GM20431 (cell line): Measurements from ENCODE around the gene KCNE3.

ENCODE experiments used
- in situ Hi-C: fragments of 300-500 bp; cut with MseI, MboI; formaldehyde crosslinking; loops from one replicate; pipeline ENCODE4 v1.15.0; 2020; ENCODE audit warnings: low sequenced_read_pairs; ENCODE audit not compliant: unreplicated experiment

The KCNE3 gene, protein sequence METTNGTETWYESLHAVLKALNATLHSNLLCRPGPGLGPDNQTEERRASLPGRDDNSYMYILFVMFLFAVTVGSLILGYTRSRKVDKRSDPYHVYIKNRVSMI

DNA sequence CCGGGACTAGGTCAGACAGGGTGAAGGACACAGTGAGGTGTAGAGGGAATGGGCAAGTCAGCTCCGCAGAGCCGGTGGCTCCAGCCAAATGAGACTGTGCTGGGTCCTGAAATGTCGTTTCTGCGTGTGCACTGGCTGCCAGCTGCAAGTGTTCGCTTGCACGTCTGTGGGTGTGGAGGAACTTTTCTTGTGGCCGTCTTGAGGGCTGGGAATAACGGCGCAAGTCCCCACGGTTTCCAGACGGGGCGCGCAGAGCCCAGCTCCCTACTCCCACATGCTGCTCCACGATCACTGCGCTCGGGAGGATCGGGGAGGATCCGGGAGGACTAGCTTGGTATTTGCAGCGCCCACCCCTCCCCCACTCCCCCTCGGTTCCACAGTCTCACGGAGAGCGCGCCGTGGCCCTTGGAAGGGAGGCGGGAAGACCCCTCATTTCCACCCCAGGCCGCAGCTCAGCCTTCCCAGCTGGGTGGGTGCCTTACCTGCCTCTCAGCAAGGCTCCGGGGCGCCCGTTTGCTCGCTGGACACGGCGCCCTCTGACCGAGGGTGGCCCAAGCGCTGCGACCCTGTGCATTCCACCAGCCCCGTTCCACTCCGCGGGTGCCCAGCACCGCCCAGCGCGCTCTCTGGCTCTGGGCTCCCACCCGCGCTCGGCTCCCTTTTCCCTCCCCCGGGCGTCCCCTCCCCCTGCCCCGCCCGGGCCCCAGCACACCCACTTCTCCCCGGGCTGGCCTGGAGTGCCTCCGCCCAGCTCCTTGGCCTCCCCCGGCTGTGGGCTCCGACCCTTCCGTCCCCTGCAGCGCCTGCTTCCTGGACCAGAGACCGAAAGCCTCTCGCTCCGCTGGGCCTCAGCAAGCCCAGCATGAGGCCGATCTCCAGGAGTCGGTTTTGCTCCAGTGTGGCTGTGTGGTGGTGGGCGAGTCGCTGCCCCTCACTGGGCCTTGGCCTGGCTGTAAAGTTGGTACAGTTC is at the start of gene KCNE3:
Gene KCNE3 (minus strand): TSS at position 634 of the 970 bp plus-strand sequence. CDS start 9,986 bp downstream, outside the sequence.
- in situ Hi-C loops: no loop called here

DNA sequence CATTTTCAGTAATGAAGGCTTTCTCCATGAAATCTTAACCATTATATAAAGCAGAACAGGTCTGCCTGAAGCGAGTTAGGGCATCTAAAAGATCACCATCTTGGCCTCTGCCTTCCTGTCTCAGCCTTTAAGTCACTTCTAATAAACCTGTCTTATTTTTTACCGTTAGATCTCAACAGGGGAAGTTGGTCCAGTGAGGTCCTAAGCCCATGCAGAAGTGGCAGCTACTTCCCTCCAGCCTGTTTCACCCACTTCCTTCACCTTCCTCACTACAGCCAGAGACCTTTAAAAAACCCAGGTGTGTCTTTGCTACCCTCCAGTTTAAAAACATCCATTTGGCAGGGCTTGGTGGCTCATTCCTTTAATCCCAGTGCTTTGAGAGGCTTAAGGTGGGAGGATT is 40.2 kb upstream of the KCNE3 start:
- in situ Hi-C loops: no loop called here

DNA sequence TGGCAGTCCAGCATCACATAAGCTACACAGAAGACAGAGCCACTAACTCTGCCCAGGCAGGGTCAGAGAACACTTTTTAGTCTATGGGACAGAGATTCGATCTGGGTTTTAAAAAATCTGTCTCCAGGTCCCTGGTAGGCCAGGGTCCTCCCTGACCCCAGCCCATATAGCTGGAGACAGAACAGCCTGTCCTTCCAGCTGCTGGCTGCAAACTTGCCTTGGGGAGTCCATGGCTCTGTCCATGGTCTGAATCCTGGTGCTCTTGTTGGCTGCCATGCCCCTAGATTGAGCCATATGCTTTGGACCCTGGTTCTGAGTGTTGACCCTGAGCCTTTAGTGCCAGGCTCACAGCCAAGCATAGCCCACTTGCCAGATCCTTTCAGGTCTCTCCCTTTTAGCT is 39.5 kb upstream of the KCNE3 start:
- in situ Hi-C loops: no loop called here

DNA sequence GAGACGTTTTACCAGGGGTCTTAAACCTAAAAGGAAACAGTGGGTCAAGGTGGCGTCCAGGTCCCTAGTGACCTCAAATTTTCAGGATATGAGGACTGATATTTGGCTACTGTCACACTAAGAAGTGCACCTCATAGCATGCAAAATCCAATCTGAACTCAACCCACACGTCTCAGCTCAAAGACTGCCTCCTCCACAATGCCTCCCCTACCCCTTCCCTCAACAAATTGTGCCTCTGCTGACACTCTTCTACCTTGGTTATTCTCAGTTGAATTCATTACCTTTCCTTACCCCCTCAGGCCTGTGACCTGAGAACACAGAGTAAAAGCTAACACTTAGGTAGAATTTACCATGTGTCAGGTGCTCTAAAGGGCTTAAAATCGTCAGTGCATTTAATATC is 38.6 kb upstream of the KCNE3 start:
- in situ Hi-C loops: no loop called here

DNA sequence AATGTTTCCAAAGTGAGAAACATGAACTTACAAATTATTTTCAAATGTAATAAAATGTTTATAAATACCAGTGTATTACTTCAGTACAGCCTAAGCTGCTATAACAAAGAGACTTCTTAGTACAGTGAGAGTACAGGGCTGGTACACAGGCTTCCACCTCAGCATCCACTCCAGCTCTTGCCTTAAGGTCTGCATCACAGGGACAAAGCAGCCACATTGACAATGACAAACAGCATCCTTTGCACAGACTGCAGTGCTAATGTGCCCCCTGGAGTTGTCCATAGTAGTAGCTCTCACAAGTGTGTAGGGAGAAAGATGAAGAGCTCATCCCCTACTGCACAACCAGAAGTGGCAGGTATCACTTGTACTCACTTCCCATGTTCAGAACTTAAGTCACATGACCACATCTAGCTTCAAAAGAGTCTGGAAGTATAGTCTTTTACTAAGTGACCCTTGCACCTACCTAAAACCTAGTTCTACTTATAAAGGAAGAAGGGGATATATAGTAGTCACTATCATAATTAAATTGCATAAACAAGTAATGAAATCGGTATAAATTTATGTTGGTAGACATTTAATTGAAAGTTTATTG is 36.8 kb upstream of the KCNE3 start:
- in situ Hi-C loops: no loop called here

DNA sequence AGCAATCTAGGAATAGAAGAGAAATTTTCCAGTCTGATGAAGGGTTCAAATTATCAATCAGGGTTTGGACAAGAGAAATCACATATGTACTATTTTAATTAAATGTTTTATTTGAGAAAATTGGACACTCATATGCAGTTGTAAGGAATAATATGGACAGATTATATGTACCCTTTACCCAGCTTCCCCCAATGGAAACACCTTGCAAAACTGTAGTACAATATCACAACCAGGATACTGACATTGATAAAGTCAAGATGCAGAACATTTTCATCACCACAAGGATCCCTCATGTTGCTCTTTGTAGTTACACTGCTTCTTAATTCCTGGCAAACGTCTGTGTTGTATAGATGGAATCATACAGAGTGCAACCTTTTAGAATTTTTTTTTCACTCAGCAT is 27.6 kb upstream of the KCNE3 start:
- in situ Hi-C loops: no loop called here

DNA sequence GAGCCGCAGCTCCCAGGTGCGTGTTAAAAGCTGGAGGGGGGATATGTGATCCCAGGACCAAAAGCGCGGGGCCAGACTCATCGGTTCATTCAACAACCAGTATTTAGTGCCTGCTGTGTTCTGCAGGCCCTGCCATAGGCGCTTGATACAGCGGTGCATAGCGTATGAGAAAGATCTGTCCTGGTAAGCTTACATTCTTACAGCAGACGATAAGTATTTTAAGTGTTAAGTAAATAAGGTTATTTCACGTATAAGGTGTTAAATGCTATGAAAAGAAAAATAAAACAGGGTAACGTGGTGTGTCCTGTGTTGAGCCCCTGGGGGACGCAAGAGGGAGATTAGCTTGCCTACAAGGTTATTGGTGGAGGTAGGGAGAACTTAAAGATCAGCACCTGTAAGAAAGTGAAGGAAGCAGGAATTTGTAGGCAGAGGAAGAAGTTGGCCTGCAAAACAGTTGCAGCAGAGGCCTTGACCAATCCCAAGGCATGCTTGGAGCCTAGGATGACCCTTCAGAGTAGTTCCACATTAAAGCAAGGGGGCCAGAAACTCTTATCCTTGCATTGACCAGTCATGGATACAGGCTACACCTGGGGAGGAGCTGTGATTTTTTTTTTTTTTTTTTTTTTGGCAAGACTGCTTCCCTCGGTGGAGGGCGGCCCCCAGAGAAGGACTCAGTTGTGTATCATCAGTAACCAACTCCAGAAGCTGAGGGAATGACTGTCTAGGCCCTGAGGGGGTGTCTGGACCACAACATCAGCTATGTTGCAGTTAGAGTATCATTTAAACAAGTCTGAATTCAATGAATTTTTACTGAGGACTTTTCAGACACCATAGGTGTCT is 26.7 kb upstream of the KCNE3 start:
- in situ Hi-C loops: no loop called here

DNA sequence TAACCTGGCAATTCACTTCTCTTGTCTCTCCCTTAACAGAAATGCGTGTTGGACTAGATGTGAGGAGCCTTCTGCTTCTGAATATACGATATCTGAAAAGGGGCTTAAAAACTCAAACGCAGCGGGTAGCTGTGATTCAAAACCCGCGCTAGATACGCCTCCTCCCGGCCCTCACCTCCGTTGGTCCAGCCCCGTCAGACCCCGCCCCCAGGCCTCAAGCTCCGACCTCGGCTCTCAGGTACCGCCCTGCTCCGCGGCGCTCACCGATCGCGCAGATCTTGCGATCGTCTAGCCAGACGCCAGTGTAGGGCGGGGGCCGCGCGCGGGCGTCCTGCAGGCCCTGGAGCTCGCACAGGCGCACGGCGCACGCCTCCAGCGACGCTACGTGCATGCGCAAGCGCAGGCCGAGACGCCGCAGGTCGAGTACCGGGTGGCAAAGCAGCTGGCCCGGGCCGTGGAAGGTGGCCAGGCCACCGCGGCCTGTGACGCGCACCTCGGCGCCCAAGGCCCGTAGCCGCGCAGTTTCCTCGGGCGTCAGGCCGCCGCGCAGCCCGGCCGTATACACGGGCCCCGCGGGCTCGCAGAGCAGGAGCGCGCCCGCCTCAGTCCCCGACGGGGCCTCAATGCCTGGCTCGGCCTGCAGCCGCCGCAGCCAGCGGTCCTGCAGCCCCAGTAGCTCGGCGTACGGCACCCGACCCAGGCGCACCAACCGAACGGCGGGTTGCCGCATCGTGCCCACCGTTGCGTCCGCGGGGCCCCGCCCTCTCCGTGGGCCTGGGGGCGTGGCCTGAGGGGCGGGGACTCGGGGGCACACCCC is 25.8 kb upstream of the KCNE3 start, which contains the start of gene LIPT2:
Gene LIPT2 (minus strand): TSS at position 751 of the 817 bp plus-strand sequence. CDS start 21 bp downstream, at position 730.
- in situ Hi-C loops: no loop called here

DNA sequence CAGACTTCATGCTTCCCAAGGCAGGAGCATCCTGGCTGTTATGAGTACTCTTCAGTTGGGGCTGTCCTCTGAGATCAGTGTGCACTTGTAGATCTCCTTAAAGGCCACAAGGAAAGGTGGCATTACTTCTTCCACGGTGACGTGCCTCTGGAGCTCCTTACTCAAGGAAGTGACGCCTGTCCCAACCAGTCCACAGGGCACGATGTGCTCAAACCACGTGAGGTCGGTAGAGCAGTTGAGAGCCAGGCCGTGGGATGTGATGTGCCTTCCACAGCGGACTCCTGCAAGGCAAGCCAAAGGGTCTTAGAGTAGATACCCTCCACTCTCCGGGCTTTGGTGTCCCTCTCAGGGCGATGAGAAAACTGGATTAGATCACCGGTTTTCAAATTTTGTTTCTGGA is 24.7 kb upstream of the KCNE3 start:
- in situ Hi-C loops: no loop called here

DNA sequence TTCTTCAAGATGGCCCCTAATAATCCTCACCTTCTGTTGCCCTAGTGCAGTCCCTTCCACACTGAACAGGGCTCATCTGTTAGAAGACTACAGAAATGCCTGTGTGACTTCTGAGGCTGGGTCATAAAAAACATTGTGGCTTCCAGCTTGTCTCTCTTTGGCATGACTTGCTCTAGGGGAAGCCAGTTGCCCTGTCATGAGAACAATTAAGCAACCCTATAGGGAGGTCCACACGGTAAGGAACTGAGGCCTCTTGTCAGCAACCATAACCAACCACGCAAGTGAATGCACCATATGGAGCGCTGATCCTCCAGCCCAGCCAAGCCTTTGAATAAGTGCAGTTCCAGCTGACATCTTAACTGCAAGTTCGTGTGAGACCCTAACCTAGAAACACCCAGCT is 23.6 kb upstream of the KCNE3 start:
- in situ Hi-C loops: no loop called here

DNA sequence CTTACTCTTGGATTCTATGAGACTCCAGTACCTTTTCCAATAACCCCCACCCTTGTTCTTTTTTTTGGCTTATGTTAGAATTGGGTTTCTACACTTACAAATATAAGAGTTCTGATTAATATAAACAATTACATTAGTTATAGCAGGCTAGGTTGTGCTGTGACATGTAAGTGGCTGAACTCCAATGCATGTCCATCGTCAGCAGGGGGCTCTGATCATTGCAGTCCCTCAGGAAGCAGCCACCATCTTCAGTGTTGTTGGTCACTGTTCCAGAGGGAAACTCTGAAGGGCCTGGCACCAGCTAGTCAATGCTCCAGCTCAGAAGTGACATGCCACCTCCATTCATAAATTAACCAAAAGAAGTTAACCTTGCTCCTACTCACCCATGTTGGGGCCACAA is 20.5 kb upstream of the KCNE3 start:
- in situ Hi-C loops: no loop called here

DNA sequence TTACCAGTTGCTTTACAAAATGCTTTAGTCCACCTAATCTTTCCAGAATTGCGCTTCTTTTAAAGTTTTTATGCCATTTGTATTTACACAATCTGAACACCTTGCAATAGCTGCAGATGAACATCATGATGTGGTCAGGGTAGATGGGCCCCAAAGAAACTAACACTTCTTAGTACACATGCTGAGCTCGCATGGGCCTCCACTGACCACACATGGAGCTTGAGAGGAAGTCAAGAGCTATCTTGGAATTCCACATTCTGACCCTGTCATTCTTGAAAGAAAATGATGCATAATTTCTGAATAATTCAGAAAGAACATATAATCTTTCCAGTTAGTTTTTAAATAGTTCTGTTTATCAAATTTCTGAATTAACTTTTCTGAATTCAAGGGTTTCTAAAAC is 18.5 kb upstream of the KCNE3 start:
- in situ Hi-C loops: no loop called here

DNA sequence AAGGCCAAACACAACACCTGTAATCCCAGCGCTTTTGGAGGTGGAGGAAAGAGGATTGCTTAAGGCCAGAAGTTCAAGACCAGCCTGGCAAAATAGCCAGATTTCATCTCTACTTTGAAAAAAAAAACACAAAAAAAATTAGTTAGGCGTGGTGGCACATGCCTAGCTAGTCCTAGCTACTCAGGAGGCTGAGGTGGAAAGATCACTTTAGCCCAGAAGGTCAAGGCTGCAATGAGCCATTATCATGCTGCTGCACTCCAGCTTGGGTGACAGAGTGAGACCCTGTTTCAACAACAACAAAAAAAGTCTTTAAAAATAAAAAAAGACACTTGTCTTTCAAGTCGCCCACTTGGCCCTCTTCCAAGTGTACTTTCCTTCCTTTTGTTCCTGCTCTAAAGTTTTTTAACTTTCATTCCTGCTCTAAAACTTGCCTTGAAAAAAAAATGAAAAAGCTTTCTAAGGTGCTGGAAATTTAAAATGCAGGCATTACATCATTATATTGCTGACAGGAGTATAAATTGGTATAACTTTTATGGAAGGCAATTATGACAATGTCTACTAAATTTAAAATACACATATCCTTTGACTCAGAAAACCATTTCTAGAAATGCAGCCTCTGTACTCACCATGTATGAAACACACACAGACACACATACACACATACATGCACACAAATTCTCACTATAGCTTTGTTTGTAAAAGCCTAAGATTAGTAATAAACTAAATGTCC is 13.5 kb upstream of the KCNE3 start:
- in situ Hi-C loops: no loop called here

DNA sequence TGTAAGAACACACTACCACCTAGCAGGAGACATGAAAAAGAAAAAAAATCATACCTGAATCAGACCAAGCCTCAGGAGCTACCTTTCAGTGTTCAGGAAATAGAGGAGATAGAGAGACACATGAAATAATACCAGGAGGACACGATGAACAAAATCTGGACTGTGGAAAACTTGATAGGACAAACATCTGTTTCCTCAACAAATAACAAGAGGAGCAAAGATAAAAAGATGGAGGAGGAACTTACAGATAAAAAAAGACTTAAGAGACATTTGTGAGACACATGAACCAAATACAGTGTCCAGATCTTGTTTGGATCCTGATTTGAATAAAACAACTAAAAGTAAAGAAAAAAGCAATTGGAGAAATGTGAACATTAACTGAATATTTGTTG is 12.4 kb upstream of the KCNE3 start:
- in situ Hi-C loops: no loop called here

DNA sequence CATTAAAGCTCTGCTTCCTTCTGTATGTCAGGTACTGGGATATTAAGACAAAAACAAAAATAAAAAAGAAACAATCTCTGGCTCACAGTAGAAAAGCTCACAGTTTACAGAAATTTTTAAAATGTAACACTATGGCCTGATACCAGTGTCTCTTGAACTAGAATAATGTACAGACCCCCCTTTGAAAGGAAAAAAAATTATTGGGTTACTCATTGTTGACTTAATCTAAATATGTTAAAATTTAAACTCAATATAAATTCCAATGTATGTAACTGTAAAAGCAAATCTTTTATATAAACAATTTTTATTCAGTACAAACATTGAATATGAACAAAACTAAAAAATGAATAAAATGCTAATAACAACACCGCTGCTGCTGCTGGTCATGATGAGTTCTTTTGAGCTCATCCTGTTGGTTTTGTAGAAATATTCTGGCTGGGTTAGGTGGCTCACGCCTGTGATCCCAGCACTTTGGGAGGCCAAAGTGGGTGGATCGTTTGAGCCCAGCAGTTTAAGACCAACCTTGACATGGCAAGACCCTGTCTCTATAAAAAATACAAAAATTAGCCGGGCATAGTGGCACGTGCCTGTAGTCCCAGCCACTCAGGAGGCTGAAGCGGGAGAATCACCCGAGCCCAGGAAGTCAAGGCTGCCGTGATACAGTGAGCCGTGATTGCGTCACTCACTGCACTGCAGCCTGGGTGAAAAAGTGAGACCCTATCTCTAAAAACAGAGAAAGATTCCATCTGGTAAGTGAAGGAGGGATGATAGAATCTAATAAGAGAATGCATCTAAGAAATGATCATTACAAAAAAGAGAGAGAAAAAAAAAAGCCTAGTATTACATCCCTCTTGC is 11.8 kb upstream of the KCNE3 start:
- in situ Hi-C loops: no loop called here

DNA sequence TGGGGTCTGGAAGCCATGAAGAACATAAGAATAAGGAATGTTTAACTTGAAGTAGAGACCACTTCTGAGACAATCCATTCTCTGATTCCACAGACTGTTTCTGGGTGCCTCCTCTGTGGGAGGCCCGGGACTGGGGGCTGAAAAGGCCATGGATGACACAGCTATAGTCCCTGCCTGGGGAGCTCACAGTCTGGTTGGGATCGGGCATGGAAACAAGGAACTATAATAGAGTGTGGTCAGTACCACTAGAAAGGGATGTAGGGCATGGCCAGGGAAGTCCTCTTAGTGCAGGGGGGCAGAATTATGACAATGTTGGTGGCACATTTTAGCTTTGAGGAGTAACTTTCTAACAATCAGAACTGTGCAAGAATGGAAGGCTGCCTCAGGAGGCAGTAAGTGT is 9.2 kb upstream of the KCNE3 start:
- in situ Hi-C loops: no loop called here

DNA sequence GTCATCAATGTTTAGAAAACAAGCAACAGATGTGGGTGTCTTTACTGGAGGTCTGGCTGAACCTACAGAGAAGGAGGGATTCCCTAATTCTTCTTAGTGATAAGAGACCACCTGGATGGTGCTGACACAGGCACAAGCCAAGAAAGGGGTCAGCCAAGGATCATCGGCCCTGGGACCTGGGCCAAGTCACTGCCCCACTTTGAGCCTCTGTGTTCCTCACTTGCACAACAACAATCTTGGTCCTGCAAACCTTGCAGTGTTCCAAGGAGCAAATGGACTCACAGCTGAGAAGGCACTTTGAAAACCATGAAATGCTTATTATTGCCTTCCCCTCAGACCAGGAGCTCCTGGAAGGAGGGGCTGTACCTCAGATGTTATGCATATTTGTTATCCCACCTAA is 7.0 kb upstream of the KCNE3 start:
- in situ Hi-C loops: no loop called here
